K562 (cell line): ENCODE data around the gene CNPY3. TPM values are rescaled to one million over a fixed set of nuclear protein-coding genes. Genes with fewer than 3 reads are reported as not detected.

Experiments used
- ATAC-seq: fragments of 200-7000 bp; cut with Tn5 transposase; 3 replicates; pipeline ENCODE4 v1.9.1; 2020; ENCODE audit warnings: moderate library complexity
- BruUV-seq: library from RNA; stranded (reverse); fragments of 400-500 nt; replicated peaks from 2 replicates; lab custom pipeline; 2021; lab: Mats Ljungman, UMichigan
- CTCF ChIA-PET: fragments of 300-600 bp; formaldehyde crosslinking; extraction: SDS; loops from one replicate; lab custom pipeline; 2021; ENCODE audit warnings: low intra/inter-chr PET ratio; lab: Yijun Ruan, JAX
- POLR2A ChIA-PET: fragments of 300-600, 350-650 bp; sonication (Branson Sonifier 250); formaldehyde crosslinking; extraction: SDS; loops from one replicate; lab custom pipeline; 2021; ENCODE audit warnings: antibody characterized with exemption, inconsistent platforms; lab: Yijun Ruan, JAX
- DNase-seq, 4 experiments: peaks; one replicate each; pipeline versions ENCODE4 v3.0.0 to v3.0.0-alpha.2; 2011 to 2018; ENCODE audit warnings: low spot score in 3 of 4, mixed read lengths in 3 of 4; ENCODE audit errors: extremely low read depth in 1 of 4
- FAIRE-seq: peaks from 2 replicates; lab custom pipeline; 2011; peaks lifted over from hg19 to GRCh38; lab: Jason Lieb, UNC
- H2AFZ ChIP-seq: 2 replicates; pipeline ENCODE4 v1.6.0; 2011; ENCODE audit warnings: low read depth, low read length, control low read depth, inconsistent platforms
- H3K27ac ChIP-seq: fragments of 200-600 bp; 3 replicates; pipeline ENCODE4 v1.8.0; 2011; ENCODE audit warnings: low read depth, mild to moderate bottlenecking, control low read depth, inconsistent platforms, low read length, moderate library complexity, mixed read lengths; ENCODE audit errors: extremely low read depth
- H3K27me3 ChIP-seq, 2 experiments: fragments of 300-600 bp in 1 of 2; 2 replicates in 1 of 2; 3 replicates in 1 of 2; pipeline versions ENCODE4 v1.6.0 to v1.8.0; 2011; ENCODE audit warnings: inconsistent platforms in 2 of 2, low read length in 2 of 2, mild to moderate bottlenecking in 1 of 2, mixed read lengths in 1 of 2, moderate library complexity in 1 of 2; ENCODE audit not compliant: control insufficient read depth in 2 of 2, insufficient read depth in 2 of 2
- H3K36me3 ChIP-seq: fragments of 300-600 bp; 3 replicates; pipeline ENCODE4 v1.8.0; 2011; ENCODE audit warnings: mild to moderate bottlenecking, low read length, inconsistent platforms; ENCODE audit not compliant: control insufficient read depth, insufficient read depth
- H3K4me1 ChIP-seq, 2 experiments: fragments of 200-600 bp in 1 of 2; replicated peaks in 1 of 2; 2 replicates in 1 of 2; 3 replicates in 1 of 2; pipeline versions ENCODE4 v1.5.1 to v1.8.0; 2011; ENCODE audit warnings: inconsistent platforms in 2 of 2, low read length in 2 of 2, mild to moderate bottlenecking in 1 of 2, mixed read lengths in 1 of 2, moderate library complexity in 1 of 2; ENCODE audit not compliant: control insufficient read depth in 2 of 2, insufficient read depth in 2 of 2
- H3K4me2 ChIP-seq: 2 replicates; pipeline ENCODE4 v1.6.1; 2011; ENCODE audit warnings: low read length, control low read depth, inconsistent platforms, mixed read lengths; ENCODE audit not compliant: insufficient read depth
- H3K4me3 ChIP-seq: fragments of 200-600 bp; sonication (generic), shearing (Covaris generic); 2 replicates; pipeline ENCODE4 v1.5.1; 2016; ENCODE audit warnings: control low read depth, inconsistent platforms
- H3K79me2 ChIP-seq: fragments of 200-600 bp; 3 replicates; pipeline ENCODE4 v1.8.0; 2011; ENCODE audit warnings: low read length, inconsistent platforms; ENCODE audit not compliant: control insufficient read depth, insufficient read depth
- H3K9ac ChIP-seq, 2 experiments: 2 replicates each; pipeline versions ENCODE4 v1.6.0 to v1.6.1; 2011; ENCODE audit warnings: low read depth in 2 of 2, low read length in 2 of 2, control low read depth in 1 of 2, inconsistent platforms in 1 of 2, mild to moderate bottlenecking in 1 of 2, mixed read lengths in 1 of 2; ENCODE audit not compliant: insufficient read depth in 1 of 2
- H3K9me1 ChIP-seq: one replicate; pipeline ENCODE4 v1.6.0; 2011; ENCODE audit warnings: inconsistent platforms, mild to moderate bottlenecking, low read length, moderate library complexity; ENCODE audit not compliant: control insufficient read depth, insufficient read depth
- H3K9me3 ChIP-seq: replicated peaks from 2 replicates; pipeline ENCODE4 v1.5.1; 2011; ENCODE audit warnings: low read depth, low read length, inconsistent platforms; ENCODE audit not compliant: control insufficient read depth, insufficient read depth
- H4K20me1 ChIP-seq: replicated peaks from 2 replicates; pipeline ENCODE4 v1.6.1; 2011; ENCODE audit warnings: low read length, inconsistent platforms, mixed read lengths; ENCODE audit not compliant: control insufficient read depth, insufficient read depth
- EZH2 ChIP-seq: IDR thresholded peaks from 2 replicates; pipeline ENCODE4 v1.6.1; 2012; ENCODE audit warnings: low read depth, mild to moderate bottlenecking, inconsistent platforms, low read length, borderline replicate concordance
- FOS ChIP-seq: IDR thresholded peaks from 3 replicates; pipeline ENCODE4 v1.6.1; 2011; ENCODE audit not compliant: insufficient read length; ENCODE audit errors: extremely low read depth
- FOXM1 ChIP-seq, 2 experiments: fragments of 450-650 bp in 1 of 2; sonication (generic) in 1 of 2; formaldehyde crosslinking in 1 of 2; IDR thresholded peaks; 2 replicates each; pipeline versions ENCODE4 v1.6.1 to v1.9.0; 2017 to 2022; ENCODE audit warnings: low read depth in 2 of 2, mild to moderate bottlenecking in 2 of 2, missing genetic modification reagents in 1 of 2, moderate library complexity in 1 of 2
- TAF9B ChIP-seq: fragments of 450-650 bp; IDR thresholded peaks from 2 replicates; pipeline ENCODE4 v1.6.1; 2018; ENCODE audit warnings: mild to moderate bottlenecking; ENCODE audit not compliant: partially characterized antibody
- U2AF2 ChIP-seq: fragments of 200-400 bp; formaldehyde crosslinking; optimal IDR thresholded peaks from 2 replicates; pipeline ENCODE3; 2017; ENCODE audit warnings: low read depth, mild to moderate bottlenecking, low read length
- WGBS: fragments of 100-300 bp; shearing (Covaris generic); methylation state at CpG from one replicate; pipeline ENCODE4 v1.1.6; 2016; ENCODE audit warnings: low coverage, mixed read lengths; ENCODE audit not compliant: insufficient coverage; ENCODE audit errors: missing lambda C conversion rate; 5-methylcytosine and 5-hydroxymethylcytosine counted together
- in situ Hi-C: fragments of 300-500 bp; cut with MboI; formaldehyde crosslinking; loops from 4 replicates; pipeline ENCODE4 v1.15.0; 2018; ENCODE audit warnings: inconsistent platforms, mixed read lengths
- intact Hi-C: fragments of 100-400 bp; cut with micrococcal nuclease; formaldehyde crosslinking; loops from 2 replicates; pipeline ENCODE4 v1.14.2; 2022
- polyA plus RNA-seq, 8 experiments: library from polyadenylated mRNA; depleted of rRNA in 4 of 8; stranded (reverse) in 5 of 8; unstranded in 3 of 8; fragments of >200 nt; fragmentation: Nextera tagmentation in 2 of 8; fragmentation: Illumina TruSeq in 1 of 8; extraction: Ambion mirVana in 2 of 8; extraction: Trizol in 1 of 8; gene quantifications; 2 replicates each; pipeline versions ENCODE4 v1.2.1 to v1.2.3, GENCODE V29; 2011 to 2014; ENCODE audit warnings: inconsistent platforms in 1 of 8, missing spikeins in 1 of 8
- total RNA-seq, 7 experiments: library from RNA; depleted of rRNA in 6 of 7; stranded (reverse); fragments of >200 nt in 6 of 7; fragmentation: Illumina TruSeq in 2 of 7; extraction: Trizol in 2 of 7; gene quantifications; 2 replicates each; pipeline versions ENCODE4 v1.2.1 to v1.2.3, GENCODE V29; 2011 to 2021; ENCODE audit warnings: low replicate concordance in 1 of 7
- TF ChIP-seq, protein P1 (sequence below): fragments of 250-450 bp; sonication (Bioruptor Pico); IDR thresholded peaks from 2 replicates; pipeline ENCODE4 v1.5.0; 2021; ENCODE audit warnings: mild to moderate bottlenecking, moderate library complexity
- TF ChIP-seq, protein P2 (sequence below), 3 experiments: IDR thresholded peaks in 2 of 3; conservative IDR thresholded peaks in 1 of 3; 2 replicates each; pipeline ENCODE4 v1.5.1; 2011 to 2012; ENCODE audit warnings: low read length in 3 of 3, mild to moderate bottlenecking in 3 of 3, control low read depth in 2 of 3, improper control_type of control experiment in 1 of 3, inconsistent platforms in 1 of 3, low read depth in 1 of 3, mixed read lengths in 1 of 3, moderate library complexity in 1 of 3; ENCODE audit not compliant: insufficient read depth in 2 of 3
- TF ChIP-seq, protein P3 (sequence below), 2 experiments: IDR thresholded peaks; 2 replicates each; pipeline ENCODE4 v1.6.1; 2011; ENCODE audit warnings: borderline replicate concordance in 1 of 2, control low read depth in 1 of 2, low read depth in 1 of 2, low read length in 1 of 2, mild to moderate bottlenecking in 1 of 2, mixed read lengths in 1 of 2, moderate library complexity in 1 of 2; ENCODE audit not compliant: insufficient read depth in 1 of 2, insufficient read length in 1 of 2, poor library complexity in 1 of 2, severe bottlenecking in 1 of 2; ENCODE audit errors: extremely low read depth in 1 of 2
- TF ChIP-seq, protein P4 (sequence below): sonication (generic); formaldehyde crosslinking; IDR thresholded peaks from 2 replicates; pipeline ENCODE4 v1.8.0; 2022; ENCODE audit warnings: mild to moderate bottlenecking, missing genetic modification reagents, borderline replicate concordance

Gene CNPY3
- total and polyA plus RNA-seq, 9 of the 15 experiments (the other 6 are each of a cell fraction or from before 2014, with no cell fraction given), result 2.4 to 37.4 (median 21.2) TPM

DNA sequence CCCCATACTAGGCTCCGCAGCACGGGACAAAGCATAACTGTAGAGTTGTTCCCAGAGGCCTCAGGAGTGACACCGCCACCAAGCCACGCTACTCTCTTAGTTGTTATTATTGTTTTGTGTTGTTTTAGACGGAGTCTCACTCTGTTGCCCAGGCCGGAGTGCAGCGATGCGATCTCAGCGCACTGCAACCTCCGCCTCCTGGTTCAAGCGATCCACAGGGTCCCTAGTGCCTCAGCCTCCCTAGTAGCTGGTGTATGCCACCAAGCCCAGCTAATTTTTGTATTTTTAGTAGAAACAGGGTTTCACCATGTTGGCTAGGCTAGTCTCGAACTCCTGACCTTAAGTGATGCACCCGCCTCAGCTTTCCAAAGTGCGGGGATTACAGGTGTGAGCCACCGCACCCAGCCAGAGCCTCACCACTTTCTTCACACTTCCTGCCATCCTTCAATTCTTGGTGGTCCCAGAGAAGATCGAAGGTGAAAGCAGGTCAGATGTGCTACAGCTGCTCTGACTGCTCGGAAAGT, 38.0 kb upstream of the CNPY3 start:
- 95% methylated on average over 17 of the region's 17 CpGs for WGBS
- in situ Hi-C loops, result no loop called here
- H3K9ac ChIP-seq, result no peak overlapping the region
- ATAC-seq, result no peak; the same call in 2 of the 3 replicates
- ChIA-PET CTCF (no interaction called here), POLR2A (interaction anchor here (0.5 to 4.0 kb wide), 2 partner anchors 10 to 81 kb away, joined by 3 to 34 read pairs; partner anchors contain the start of gene RPL7L1)
- H3K36me3 ChIP-seq, result peaks cover 28% of the 10 kb centered on the region
- DNase-seq, result no peak
- no peak overlapping the region for H3K27ac ChIP-seq
- H3K9me1 ChIP-seq, result no peaks in the 10 kb centered on the region
- H3K4me2 ChIP-seq, result no peak overlapping the region
- H3K9me3 ChIP-seq, result 0 out of 2 replicates have a peak, but pooled peaks cover 3% of the 10 kb centered on the region
- FAIRE-seq, result no peak
- peaks cover 15 to 20% of the 10 kb centered on the region in 2 experiments for H3K4me1 ChIP-seq
- no peaks in the 10 kb centered on the region for H3K27me3 ChIP-seq
- H3K79me2 ChIP-seq, result no peaks in the 10 kb centered on the region
- no peak overlapping the region for H2AFZ ChIP-seq
- intact Hi-C loops, result no loop called here
- H4K20me1 ChIP-seq, result no peaks in the 10 kb centered on the region
- no TSS peak for BruUV-seq
- H3K4me3 ChIP-seq, result no peak overlapping the region
- TF ChIP-seq FOS (no peak), TAF9B (no peak), FOXM1 (IDR thresholded peaks at IDR 0.05; ENCODE audit: low read depth) (no peak), FOXM1 (CRISPR knock-in tag; IDR thresholded peaks at IDR 0.05; ENCODE audit: low read depth) (no peak), U2AF2 (no peak), EZH2 (no peak)
- TF ChIP-seq, protein P1, sequence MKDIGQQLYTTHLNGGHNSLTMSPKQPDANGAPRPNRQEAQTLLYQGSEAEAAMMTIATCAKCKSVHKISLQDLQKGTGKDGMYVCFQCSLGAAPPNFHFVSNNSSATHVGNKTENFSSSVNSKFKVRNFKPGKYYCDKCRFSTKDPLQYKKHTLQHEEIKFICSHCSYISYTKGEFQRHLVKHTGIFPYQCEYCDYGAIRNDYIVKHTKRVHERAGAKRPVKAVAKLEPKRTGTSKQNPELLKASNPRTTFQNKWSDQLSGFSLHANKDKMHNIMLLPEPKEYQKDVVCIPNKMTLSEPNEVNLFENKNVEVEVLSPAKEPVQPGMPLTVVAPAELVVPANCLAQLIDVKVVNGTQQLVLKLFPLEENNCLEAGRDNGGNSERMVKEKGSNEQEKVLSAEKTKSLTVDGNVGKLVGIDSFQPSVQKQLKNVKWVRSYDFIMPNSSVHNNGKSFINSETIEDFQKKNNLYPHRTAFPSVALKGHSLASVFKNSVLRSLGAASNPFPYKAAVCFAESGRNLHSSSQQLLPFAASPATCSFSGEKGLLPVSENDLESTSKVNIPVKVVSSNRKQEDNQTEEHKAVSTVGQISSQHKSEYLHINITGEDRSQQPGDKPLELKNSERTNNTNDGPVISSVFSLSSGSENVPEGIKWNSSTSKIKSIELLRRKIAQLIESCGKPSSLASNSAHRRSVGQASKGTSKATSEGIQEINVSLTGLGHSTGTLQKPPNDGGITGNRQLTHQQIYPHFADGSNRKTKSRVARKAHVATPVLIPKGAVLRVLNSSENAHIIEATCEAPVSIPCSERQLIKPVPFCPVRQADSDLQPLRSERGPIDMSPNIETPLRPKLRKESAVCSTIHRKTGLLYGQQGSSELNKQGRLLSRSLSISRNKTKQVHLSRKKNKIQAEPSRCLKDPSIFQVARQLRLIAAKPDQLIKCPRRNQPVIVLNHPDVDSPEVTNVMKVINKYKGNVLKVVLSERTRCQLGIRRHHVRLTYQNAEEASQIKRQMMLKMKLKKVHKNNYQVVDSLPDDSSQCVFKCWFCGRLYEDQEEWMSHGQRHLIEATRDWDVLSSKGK (CRISPR knock-in tag), result no peak
- TF ChIP-seq, protein P2, sequence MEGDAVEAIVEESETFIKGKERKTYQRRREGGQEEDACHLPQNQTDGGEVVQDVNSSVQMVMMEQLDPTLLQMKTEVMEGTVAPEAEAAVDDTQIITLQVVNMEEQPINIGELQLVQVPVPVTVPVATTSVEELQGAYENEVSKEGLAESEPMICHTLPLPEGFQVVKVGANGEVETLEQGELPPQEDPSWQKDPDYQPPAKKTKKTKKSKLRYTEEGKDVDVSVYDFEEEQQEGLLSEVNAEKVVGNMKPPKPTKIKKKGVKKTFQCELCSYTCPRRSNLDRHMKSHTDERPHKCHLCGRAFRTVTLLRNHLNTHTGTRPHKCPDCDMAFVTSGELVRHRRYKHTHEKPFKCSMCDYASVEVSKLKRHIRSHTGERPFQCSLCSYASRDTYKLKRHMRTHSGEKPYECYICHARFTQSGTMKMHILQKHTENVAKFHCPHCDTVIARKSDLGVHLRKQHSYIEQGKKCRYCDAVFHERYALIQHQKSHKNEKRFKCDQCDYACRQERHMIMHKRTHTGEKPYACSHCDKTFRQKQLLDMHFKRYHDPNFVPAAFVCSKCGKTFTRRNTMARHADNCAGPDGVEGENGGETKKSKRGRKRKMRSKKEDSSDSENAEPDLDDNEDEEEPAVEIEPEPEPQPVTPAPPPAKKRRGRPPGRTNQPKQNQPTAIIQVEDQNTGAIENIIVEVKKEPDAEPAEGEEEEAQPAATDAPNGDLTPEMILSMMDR (IDR thresholded peaks at IDR 0.05 in 2 of 3, conservative IDR thresholded peaks at IDR 0.05 in 1 of 3; ENCODE audit: insufficient read depth in 2 of 3, low read depth in 1 of 3, low read length in 3 of 3), result no peak
- TF ChIP-seq, protein P3, sequence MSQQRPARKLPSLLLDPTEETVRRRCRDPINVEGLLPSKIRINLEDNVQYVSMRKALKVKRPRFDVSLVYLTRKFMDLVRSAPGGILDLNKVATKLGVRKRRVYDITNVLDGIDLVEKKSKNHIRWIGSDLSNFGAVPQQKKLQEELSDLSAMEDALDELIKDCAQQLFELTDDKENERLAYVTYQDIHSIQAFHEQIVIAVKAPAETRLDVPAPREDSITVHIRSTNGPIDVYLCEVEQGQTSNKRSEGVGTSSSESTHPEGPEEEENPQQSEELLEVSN (IDR thresholded peaks at IDR 0.05; ENCODE audit: borderline replicate concordance in 1 of 2, extremely low read depth in 1 of 2, insufficient read depth in 1 of 2, insufficient read length in 1 of 2, low read depth in 1 of 2, low read length in 1 of 2, poor library complexity in 1 of 2, severe bottlenecking in 1 of 2), result no peak
- TF ChIP-seq, protein P4, sequence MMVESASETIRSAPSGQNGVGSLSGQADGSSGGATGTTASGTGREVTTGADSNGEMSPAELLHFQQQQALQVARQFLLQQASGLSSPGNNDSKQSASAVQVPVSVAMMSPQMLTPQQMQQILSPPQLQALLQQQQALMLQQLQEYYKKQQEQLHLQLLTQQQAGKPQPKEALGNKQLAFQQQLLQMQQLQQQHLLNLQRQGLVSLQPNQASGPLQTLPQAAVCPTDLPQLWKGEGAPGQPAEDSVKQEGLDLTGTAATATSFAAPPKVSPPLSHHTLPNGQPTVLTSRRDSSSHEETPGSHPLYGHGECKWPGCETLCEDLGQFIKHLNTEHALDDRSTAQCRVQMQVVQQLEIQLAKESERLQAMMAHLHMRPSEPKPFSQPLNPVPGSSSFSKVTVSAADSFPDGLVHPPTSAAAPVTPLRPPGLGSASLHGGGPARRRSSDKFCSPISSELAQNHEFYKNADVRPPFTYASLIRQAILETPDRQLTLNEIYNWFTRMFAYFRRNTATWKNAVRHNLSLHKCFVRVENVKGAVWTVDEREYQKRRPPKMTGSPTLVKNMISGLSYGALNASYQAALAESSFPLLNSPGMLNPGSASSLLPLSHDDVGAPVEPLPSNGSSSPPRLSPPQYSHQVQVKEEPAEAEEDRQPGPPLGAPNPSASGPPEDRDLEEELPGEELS (CRISPR knock-in tag), result no peak
